ENCODE data around the gene FBLN2. TPM values are rescaled to one million over a fixed set of nuclear protein-coding genes. Genes with fewer than 3 reads are reported as not detected.
A peak's percentile ranks its signal among the peaks of the same experiment; 100 is the strongest.

FBLN2 gene
- polyA plus RNA-seq, 3 donors: 0.08 TPM; not detected in 2

GRCh38 chr3:13685721-13686120 lies 136.8 kb downstream of the FBLN2 start:
- peak overlapping the region in 1 of 7 donors; percentile 41 for H3K27ac Mint-ChIP-seq
- peaks cover 0 to 1% (median 0%) of the 10 kb centered on the region in 7 donors for H3K9me3 Mint-ChIP-seq
- intact Hi-C loops (cut with micrococcal nuclease): no loop called here
- DNase-seq: no peak
- H3K79me2 ChIP-seq (ENCODE audit: insufficient read depth, low read length): no peaks in the 10 kb centered on the region
- no peak overlapping the region for H3K4me3 Mint-ChIP-seq
- H4K20me1 ChIP-seq (ENCODE audit: insufficient read depth, low read length): no peaks in the 10 kb centered on the region
- no peaks in the 10 kb centered on the region for H3K36me3 Mint-ChIP-seq
- H3K4me2 ChIP-seq (replicated peaks; ENCODE audit: extremely low read depth, low read length, poor library complexity, severe bottlenecking): no peak overlapping the region
- no peak overlapping the region for H3K9ac ChIP-seq (ENCODE audit: insufficient read depth, low read length, poor library complexity, severe bottlenecking)
- no peak overlapping the region for H2AFZ ChIP-seq (ENCODE audit: insufficient read depth, low read depth, low read length, poor library complexity, severe bottlenecking)
- no peak overlapping the region for H3K4me3 ChIP-seq (replicated peaks in 1 of 3; ENCODE audit: low read depth in 2 of 3, low read length in 3 of 3)
- no peaks in the 10 kb centered on the region for H3K4me1 ChIP-seq (ENCODE audit: control insufficient read depth in 1 of 2, insufficient read depth in 2 of 2, low read length in 2 of 2)
- no peaks in the 10 kb centered on the region for H3K36me3 ChIP-seq (replicated peaks in 1 of 2; ENCODE audit: control insufficient read depth in 1 of 2, insufficient read depth in 2 of 2, low read length in 2 of 2)
- H3K27me3 ChIP-seq (ENCODE audit: control insufficient read depth in 2 of 2, insufficient read depth in 2 of 2, low read length in 2 of 2): no peaks in the 10 kb centered on the region
- H3K4me1 Mint-ChIP-seq: no peaks in the 10 kb centered on the region
- TF ChIP-seq, protein P1, sequence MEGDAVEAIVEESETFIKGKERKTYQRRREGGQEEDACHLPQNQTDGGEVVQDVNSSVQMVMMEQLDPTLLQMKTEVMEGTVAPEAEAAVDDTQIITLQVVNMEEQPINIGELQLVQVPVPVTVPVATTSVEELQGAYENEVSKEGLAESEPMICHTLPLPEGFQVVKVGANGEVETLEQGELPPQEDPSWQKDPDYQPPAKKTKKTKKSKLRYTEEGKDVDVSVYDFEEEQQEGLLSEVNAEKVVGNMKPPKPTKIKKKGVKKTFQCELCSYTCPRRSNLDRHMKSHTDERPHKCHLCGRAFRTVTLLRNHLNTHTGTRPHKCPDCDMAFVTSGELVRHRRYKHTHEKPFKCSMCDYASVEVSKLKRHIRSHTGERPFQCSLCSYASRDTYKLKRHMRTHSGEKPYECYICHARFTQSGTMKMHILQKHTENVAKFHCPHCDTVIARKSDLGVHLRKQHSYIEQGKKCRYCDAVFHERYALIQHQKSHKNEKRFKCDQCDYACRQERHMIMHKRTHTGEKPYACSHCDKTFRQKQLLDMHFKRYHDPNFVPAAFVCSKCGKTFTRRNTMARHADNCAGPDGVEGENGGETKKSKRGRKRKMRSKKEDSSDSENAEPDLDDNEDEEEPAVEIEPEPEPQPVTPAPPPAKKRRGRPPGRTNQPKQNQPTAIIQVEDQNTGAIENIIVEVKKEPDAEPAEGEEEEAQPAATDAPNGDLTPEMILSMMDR (IDR thresholded peaks at IDR 0.05): no peak
- H3K27me3 Mint-ChIP-seq (ENCODE audit: low read depth in 3 of 3): peaks cover 0 to 5% (median 3%) of the 10 kb centered on the region in 3 donors
- 94% methylated on average over 5 of the region's 5 CpGs for WGBS (ENCODE audit: insufficient coverage)
- H3K27ac ChIP-seq (ENCODE audit: low read depth in 1 of 2, low read length in 2 of 2): no peak overlapping the region
- no peaks in the 10 kb centered on the region for H3K9me3 ChIP-seq (replicated peaks in 1 of 2; ENCODE audit: control insufficient read depth in 1 of 2, insufficient read depth in 1 of 2, low read length in 2 of 2)

GRCh38 chr3:13686367-13687160 lies 137.6 kb downstream of the FBLN2 start:
- Mint-ChIP-seq H3K27ac (no peak overlapping the region), H3K4me1 (no peaks in the 10 kb centered on the region), H3K9me3 (peaks cover 0 to 1% (median 0%) of the 10 kb centered on the region in 7 donors), H3K36me3 (no peaks in the 10 kb centered on the region), H3K4me3 (no peak overlapping the region), H3K27me3 (ENCODE audit: low read depth in 3 of 3) (peaks cover 0 to 5% (median 4%) of the 10 kb centered on the region in 3 donors)
- H3K27me3 ChIP-seq (ENCODE audit: control insufficient read depth in 2 of 2, insufficient read depth in 2 of 2, low read length in 2 of 2): no peaks in the 10 kb centered on the region
- H3K27ac ChIP-seq (ENCODE audit: low read depth in 1 of 2, low read length in 2 of 2): no peak overlapping the region
- TF ChIP-seq, protein P1 (IDR thresholded peaks at IDR 0.05): no peak
- H3K4me2 ChIP-seq (replicated peaks; ENCODE audit: extremely low read depth, low read length, poor library complexity, severe bottlenecking): no peak overlapping the region
- H3K9me3 ChIP-seq (replicated peaks in 1 of 2; ENCODE audit: control insufficient read depth in 1 of 2, insufficient read depth in 1 of 2, low read length in 2 of 2): no peaks in the 10 kb centered on the region
- H3K9ac ChIP-seq (ENCODE audit: insufficient read depth, low read length, poor library complexity, severe bottlenecking): no peak overlapping the region
- no peak for DNase-seq
- no peaks in the 10 kb centered on the region for H3K4me1 ChIP-seq (ENCODE audit: control insufficient read depth in 1 of 2, insufficient read depth in 2 of 2, low read length in 2 of 2)
- intact Hi-C loops (cut with micrococcal nuclease): no loop called here
- no peaks in the 10 kb centered on the region for H3K36me3 ChIP-seq (replicated peaks in 1 of 2; ENCODE audit: control insufficient read depth in 1 of 2, insufficient read depth in 2 of 2, low read length in 2 of 2)
- no peak overlapping the region for H3K4me3 ChIP-seq (replicated peaks in 1 of 3; ENCODE audit: low read depth in 2 of 3, low read length in 3 of 3)
- WGBS (ENCODE audit: insufficient coverage): 70% methylated on average over 2 of the region's 10 CpGs
- H2AFZ ChIP-seq (ENCODE audit: insufficient read depth, low read depth, low read length, poor library complexity, severe bottlenecking): no peak overlapping the region
- H3K79me2 ChIP-seq (ENCODE audit: insufficient read depth, low read length): no peaks in the 10 kb centered on the region
- no peaks in the 10 kb centered on the region for H4K20me1 ChIP-seq (ENCODE audit: insufficient read depth, low read length)

Data from CD14-positive monocyte (primary cell).